MM.1S (cell line): ENCODE measurements around the gene PDXK.

Experiments
- DNase-seq: peaks from one replicate; pipeline ENCODE4 v3.0.0-alpha.2; 2015
- H2AFZ ChIP-seq: fragments of 300-600 bp; sonication (generic); 2 replicates; pipeline ENCODE4 v1.6.0; 2016; ENCODE audit warnings: antibody characterized with exemption, low read length
- H3F3A ChIP-seq: fragments of 300-600 bp; sonication (generic); 2 replicates; pipeline ENCODE4 v1.6.1; 2016; ENCODE audit warnings: mild to moderate bottlenecking, antibody characterized with exemption, low read length, moderate library complexity, mixed read lengths; ENCODE audit not compliant: insufficient read depth
- H3K27ac ChIP-seq: fragments of 300-600 bp; sonication (generic); 2 replicates; pipeline ENCODE4 v1.5.1; 2016; ENCODE audit warnings: mild to moderate bottlenecking, low read length
- H3K27me3 ChIP-seq: fragments of 300-600 bp; sonication (generic); replicated peaks from 2 replicates; pipeline ENCODE4 v1.6.0; 2016; ENCODE audit warnings: low read length; ENCODE audit not compliant: insufficient read depth
- H3K36me3 ChIP-seq: fragments of 300-600 bp; sonication (generic); replicated peaks from 2 replicates; pipeline ENCODE4 v1.6.1; 2016; ENCODE audit warnings: mild to moderate bottlenecking, low read length, mixed read lengths; ENCODE audit not compliant: insufficient read depth
- H3K4me1 ChIP-seq: fragments of 300-600 bp; sonication (generic); 2 replicates; pipeline ENCODE4 v1.6.1; 2016; ENCODE audit warnings: low read length, mixed read lengths
- H3K4me2 ChIP-seq: fragments of 300-600 bp; sonication (generic); 2 replicates; pipeline ENCODE4 v1.6.0; 2016; ENCODE audit warnings: low read depth, low read length
- H3K4me3 ChIP-seq: fragments of 300-600 bp; sonication (generic); 2 replicates; pipeline ENCODE4 v1.5.1; 2016; ENCODE audit warnings: low read length, mixed read lengths
- H3K79me2 ChIP-seq: fragments of 300-600 bp; sonication (generic); 2 replicates; pipeline ENCODE4 v1.6.1; 2016; ENCODE audit warnings: mixed run types, low read length, mixed read lengths
- H3K9ac ChIP-seq: fragments of 300-600 bp; sonication (generic); 2 replicates; pipeline ENCODE4 v1.6.1; 2016; ENCODE audit warnings: low read length, mixed read lengths
- H3K9me2 ChIP-seq: fragments of 300-600 bp; sonication (generic); replicated peaks from 2 replicates; pipeline ENCODE4 v1.6.1; 2016; ENCODE audit warnings: mild to moderate bottlenecking, low read length, mixed read lengths; ENCODE audit not compliant: insufficient read depth
- H3K9me3 ChIP-seq: fragments of 300-600 bp; sonication (generic); replicated peaks from 2 replicates; pipeline ENCODE4 v1.6.1; 2016; ENCODE audit warnings: mild to moderate bottlenecking, low read length, mixed read lengths; ENCODE audit not compliant: insufficient read depth
- H4K20me1 ChIP-seq: fragments of 300-600 bp; sonication (generic); 2 replicates; pipeline ENCODE4 v1.6.1; 2016; ENCODE audit warnings: mild to moderate bottlenecking, low read length, moderate library complexity, mixed read lengths; ENCODE audit not compliant: insufficient read depth
- CTCF ChIP-seq: fragments of 300-600 bp; sonication (generic); IDR thresholded peaks from 2 replicates; pipeline ENCODE4 v1.5.1; 2016; ENCODE audit warnings: antibody characterized with exemption, low read length, mixed read lengths
- EZH2 ChIP-seq: fragments of 300-600 bp; sonication (generic); optimal IDR thresholded peaks from 2 replicates; pipeline ENCODE3; 2017; ENCODE audit warnings: low read depth, mild to moderate bottlenecking, antibody characterized with exemption, low read length, mixed read lengths
- EZH2phosphoT487 ChIP-seq: fragments of 300-600 bp; sonication (generic); IDR thresholded peaks from 2 replicates; pipeline ENCODE4 v1.6.1; 2018; ENCODE audit warnings: antibody characterized with exemption, low read length

Gene PDXK

DNA sequence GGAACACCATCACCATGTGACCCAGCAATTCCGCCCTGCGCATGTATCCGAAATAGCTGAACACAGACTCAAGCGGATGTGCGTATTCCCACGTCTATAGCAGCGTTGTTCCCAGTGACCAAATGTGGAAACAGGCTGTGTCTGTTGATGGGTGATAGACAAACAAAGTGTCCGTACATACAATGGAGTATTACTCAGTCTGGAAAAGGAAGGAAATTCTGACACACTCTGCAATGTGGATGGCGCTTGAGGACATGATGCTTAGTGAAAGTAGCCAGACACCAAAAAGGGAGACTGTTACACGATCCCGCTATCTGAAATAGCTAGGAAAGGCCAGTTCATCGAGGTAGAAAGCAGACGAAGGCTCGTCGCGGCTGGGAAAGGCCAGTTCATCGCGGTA, 25.8 kb downstream of the PDXK start:
- H3K36me3 ChIP-seq: peaks cover 29% of the 10 kb centered on the region
- peaks cover 63% of the 10 kb centered on the region for H3K79me2 ChIP-seq
- H3K27me3 ChIP-seq: no peaks in the 10 kb centered on the region
- no peak overlapping the region for H3K27ac ChIP-seq
- H3K9me3 ChIP-seq: no peaks in the 10 kb centered on the region
- TF ChIP-seq CTCF (no peak), EZH2 (no peak), EZH2phosphoT487 (no peak)
- H3K9me2 ChIP-seq: no peaks in the 10 kb centered on the region
- DNase-seq: no peak
- no peak overlapping the region for H3K4me3 ChIP-seq
- H4K20me1 ChIP-seq: peaks cover 6% of the 10 kb centered on the region
- no peak overlapping the region for H3K4me2 ChIP-seq
- H3F3A ChIP-seq: peaks cover 10% of the 10 kb centered on the region
- no peak overlapping the region for H2AFZ ChIP-seq
- no peaks in the 10 kb centered on the region for H3K4me1 ChIP-seq
- H3K9ac ChIP-seq: no peak overlapping the region

DNA sequence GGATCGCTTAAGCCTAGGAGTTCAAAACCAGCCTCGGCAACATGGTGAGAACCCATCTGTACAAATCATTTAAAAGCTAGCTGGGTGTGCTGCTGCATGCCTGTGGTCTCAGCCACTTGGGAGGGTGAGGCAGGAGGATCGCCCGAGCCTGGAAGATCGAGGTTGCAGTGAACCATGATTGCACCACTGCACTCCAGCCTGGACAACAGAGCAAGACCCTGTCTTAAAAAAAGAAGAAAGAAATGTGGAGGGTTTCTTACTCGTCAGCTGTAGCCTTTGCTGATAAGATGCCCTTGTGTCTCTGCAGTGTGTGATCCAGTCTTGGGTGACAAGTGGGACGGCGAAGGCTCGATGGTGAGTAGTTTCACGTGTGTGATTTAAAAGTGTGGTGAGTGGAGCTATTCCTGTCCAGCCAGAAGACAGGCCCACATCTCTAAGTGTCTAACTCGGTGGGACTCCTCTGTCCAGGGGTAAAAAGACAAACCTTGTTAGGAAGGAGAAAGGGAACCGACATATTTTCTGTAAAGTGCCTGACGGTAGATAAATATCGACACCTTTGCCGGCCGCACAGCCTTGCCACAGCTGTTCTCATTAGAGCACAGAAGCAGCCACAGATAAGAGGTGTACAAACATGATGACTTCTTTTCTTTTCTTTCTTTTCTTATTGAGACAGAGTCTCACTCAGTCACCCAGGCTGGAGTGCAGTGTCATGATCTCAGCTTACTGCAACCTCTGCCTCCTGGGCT, 27.0 kb downstream of the PDXK start:
- DNase-seq: no peak
- Histone ChIP-seq H2AFZ (no peak overlapping the region), H3K79me2 (peaks cover 51% of the 10 kb centered on the region), H3K27ac (no peak overlapping the region), H4K20me1 (no peaks in the 10 kb centered on the region), H3K4me1 (no peaks in the 10 kb centered on the region), H3F3A (peaks cover 5% of the 10 kb centered on the region; the same call in 1 of the 2 replicates), H3K9me2 (no peaks in the 10 kb centered on the region), H3K4me2 (no peak overlapping the region), H3K9me3 (no peaks in the 10 kb centered on the region), H3K4me3 (no peak overlapping the region), H3K36me3 (peaks cover 33% of the 10 kb centered on the region), H3K9ac (no peak overlapping the region), H3K27me3 (no peaks in the 10 kb centered on the region)
- TF ChIP-seq CTCF (no peak), EZH2 (no peak), EZH2phosphoT487 (no peak)

DNA sequence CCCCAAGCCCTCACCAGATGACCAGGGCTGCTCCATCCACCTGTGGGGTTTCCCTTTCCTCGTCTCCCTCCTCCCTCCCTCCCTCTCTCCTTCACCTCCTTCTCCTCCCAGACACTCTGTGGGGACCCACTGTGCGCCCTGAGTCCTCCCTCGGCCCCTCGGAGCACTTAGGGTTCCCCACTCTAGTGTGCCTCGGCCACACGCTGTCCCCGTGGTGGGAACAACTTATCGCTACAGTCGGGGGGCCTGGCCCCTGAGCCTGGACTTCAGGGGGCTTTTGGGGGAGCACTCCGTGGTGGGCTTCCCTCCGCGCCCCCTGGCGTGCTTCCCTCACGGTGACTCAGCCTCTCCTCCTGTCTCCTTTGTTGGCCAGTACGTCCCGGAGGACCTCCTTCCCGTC, 29.7 kb downstream of the PDXK start:
- H3K9ac ChIP-seq: no peak overlapping the region
- peaks cover 50% of the 10 kb centered on the region for H3K79me2 ChIP-seq
- peaks cover 52% of the 10 kb centered on the region for H3K36me3 ChIP-seq
- no peaks in the 10 kb centered on the region for H3F3A ChIP-seq
- no peak overlapping the region for H2AFZ ChIP-seq
- H3K4me1 ChIP-seq: no peaks in the 10 kb centered on the region
- no peak overlapping the region for H3K27ac ChIP-seq
- DNase-seq: no peak
- H3K27me3 ChIP-seq: no peaks in the 10 kb centered on the region
- no peaks in the 10 kb centered on the region for H3K9me3 ChIP-seq
- H3K4me3 ChIP-seq: no peak overlapping the region
- H4K20me1 ChIP-seq: no peaks in the 10 kb centered on the region
- no peaks in the 10 kb centered on the region for H3K9me2 ChIP-seq
- H3K4me2 ChIP-seq: no peak overlapping the region
- TF ChIP-seq EZH2phosphoT487 (no peak), EZH2 (no peak), CTCF (no peak)
